ENCODE measurements around the gene NRROS. TPM values are rescaled to one million over a fixed set of nuclear protein-coding genes. Genes with fewer than 3 reads are reported as not detected.

The NRROS gene
- polyA plus RNA-seq, 12 donors, result 3.8 to 6.3 (median 4.4) TPM; not detected in 1

DNA sequence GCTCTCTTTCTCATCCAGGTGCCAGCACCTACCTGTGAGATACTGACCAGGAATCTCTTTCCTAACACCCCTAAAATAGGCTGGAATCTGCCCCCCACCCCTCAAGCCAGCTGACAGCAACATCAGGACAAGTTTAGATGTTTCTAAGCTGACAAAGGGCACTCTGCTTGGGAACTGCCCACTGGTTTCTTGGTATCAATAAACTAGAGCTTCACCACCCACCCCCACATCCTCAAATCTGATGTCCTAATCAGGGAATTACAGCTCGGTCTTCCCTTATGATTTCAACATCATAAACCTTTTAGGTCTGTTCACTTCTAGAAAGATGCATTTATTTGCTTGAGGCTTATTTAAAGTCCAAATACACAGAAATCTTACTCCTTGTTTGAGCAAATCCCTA lies 37.9 kb downstream of the NRROS start:
- DNase-seq, result no peak

DNA sequence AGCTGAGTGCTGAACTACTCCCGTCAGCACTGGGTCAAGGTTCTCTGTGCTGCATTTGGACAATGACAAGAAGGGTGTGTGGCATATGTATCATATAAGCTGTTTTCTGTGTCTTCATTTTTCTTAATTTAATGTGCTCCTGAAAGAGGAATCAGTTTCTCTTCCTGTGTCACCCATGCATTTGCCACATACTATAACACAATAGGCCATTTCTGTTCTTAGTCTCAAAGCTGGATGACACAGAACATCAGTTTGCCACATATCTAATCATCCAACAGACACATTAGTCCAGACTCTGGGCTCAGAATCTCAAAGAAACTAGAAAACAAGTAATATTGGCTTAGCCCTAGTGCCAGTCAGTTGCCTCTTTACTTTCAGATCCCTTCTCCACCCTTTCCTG lies 38.4 kb downstream of the NRROS start:
- DNase-seq, result no peak

DNA sequence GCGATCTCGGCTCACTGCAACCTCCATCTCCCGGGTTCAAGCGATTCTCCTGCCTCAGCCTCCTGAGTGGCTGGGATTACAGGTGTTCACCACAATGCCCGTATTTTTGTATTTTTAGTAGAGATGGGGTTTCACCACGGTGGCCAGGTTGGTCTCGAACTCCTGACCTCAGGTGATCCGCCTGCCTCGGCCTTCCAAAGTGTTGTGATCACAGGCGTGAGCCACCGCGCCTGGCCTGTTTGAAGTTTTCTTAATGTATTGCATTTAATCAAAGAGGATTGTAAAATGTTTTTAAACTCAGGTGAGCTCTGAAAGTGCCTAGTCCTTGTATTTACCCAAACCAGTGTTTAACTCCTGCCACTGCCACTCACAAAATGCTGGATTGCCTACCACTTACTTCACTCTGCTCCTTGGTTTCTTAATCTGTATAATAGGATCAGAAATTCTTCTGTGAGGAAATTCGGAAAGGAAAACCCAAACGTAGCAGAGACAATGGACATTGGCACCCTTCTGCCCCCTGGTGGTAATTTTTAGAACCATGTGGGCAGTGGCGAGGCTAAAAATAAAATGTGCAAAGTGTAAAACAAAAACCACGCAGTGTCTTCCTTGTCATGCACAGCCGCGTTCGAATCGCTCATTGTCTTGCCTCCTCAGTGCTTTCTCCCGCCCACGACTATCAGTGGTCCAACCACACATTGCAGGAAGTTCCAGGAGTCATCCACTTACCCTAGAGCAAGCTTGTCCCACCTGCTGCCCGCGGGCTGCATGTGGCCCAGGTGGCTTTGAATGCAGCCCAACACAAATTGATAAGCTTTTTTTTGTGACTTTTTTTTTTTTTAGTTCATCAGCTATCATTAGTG lies 45.3 kb downstream of the NRROS start:
- peak; percentile 78 for DNase-seq

- no peak for DNase-seq
These were observed 46.9 kb downstream of the NRROS start for GRCh38 chr3:196686436-196686835.

- DNase-seq, result peak; percentile 14
These were observed 48.9 kb downstream of the NRROS start for GRCh38 chr3:196688349-196688748.

DNA sequence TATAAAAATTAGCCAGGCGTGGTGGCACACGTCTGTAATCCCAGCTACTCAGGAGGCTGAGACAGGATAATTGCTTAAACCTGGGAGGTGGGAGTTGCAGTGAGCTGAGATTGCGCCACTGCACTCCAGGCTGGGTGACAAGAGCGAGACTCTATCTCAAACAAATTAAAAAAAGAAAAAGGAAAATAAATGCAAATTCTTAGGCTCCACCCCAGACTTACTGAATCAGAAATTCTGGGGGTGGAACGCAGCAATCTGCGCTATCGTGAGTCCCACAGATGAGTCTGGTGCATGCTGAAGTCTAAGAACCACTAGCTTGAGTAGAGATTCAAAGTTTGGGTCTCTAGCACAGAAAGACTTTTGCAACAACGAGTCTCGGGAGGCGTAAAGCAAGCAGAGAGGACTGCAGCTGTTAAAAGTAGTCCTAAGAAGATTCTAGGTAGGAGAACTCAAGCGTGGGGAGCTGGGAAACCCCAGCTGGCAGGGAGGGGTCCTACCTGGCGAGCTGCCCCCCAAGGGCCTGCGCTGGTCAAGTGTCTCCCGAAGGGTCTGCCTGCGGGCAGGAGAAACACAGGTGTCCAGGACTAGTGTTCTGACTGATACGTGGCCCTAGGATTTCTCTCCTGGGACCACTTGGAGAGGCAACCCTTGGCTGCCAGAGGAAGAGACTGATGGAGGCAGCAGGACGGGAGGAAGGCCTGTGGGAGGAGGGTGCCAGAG lies 50.6 kb downstream of the NRROS start:
- DNase-seq, result no peak

GRCh38 chr3:196691386-196691785 lies 51.9 kb downstream of the NRROS start:
- DNase-seq, result no peak

DNA sequence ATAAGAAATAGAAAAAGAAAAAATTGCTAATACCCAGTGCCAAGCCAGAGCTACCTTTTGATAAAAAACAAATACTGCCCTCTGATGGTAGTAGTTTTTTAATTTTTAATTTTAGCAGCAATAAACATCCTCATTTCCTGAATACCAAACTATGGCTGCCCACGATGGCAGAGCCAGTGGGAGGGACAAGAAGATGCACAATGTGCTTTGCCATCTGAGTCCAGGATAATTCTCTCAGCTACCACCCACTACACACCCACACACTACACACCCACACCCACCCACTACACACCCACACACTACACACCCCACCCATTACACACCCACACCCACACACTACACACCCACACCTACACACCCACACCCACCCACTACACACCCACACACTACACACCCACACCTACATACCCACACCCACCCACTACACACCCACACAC lies 54.7 kb downstream of the NRROS start:
- no peak for DNase-seq

GRCh38 chr3:196694941-196695848 lies 55.7 kb downstream of the NRROS start:
- DNase-seq, result no peak

GRCh38 chr3:196695849-196696226 lies 56.3 kb downstream of the NRROS start:
- no peak for DNase-seq

- DNase-seq, result no peak
These were observed 57.8 kb downstream of the NRROS start for GRCh38 chr3:196697270-196697669.

GRCh38 chr3:196699749-196700148 lies 60.3 kb downstream of the NRROS start:
- no peak for DNase-seq

- no peak for DNase-seq
These were observed 61.3 kb downstream of the NRROS start for GRCh38 chr3:196700801-196701200.

GRCh38 chr3:196706327-196706726 lies 66.8 kb downstream of the NRROS start:
- DNase-seq, result no peak

DNA sequence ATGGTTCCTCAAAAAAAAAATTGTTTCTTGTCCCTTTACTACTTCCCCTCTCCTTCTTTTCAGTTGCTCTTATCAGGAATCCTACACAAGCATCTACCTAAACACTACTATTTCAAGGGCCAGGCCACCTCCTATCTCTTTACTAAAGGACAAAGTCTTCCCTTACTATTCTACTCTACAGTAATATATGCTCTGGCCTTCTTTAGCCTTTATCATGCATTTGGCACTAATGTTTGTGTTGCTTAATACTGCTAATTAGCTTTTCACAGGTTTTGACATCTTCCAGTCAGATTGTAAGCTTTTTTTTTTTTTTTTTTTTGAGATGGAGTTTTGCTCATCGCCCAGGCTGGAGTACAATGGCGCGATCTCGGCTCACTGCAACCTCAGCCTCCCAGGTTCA lies 67.2 kb downstream of the NRROS start:
- no peak for DNase-seq

DNA sequence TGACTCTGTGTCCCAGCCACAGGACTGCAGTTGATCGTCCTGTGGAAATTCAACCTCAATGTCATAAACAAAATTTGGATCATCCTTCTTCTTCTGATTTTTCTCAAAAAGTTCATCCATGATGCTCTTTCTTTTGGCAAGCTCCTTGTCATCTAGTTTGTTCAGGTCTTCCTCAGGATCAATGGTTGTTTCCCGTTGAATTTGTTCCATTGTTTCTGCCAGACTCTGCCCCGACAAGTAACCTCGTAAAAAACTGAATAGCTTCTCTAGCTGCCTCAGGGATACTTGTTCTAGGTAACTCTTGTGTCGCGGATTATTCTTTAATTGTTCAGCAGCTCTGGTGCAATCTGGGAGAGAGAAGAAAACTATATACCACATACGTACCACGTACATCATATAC lies 68.1 kb downstream of the NRROS start:
- DNase-seq, result no peak

GRCh38 chr3:196708467-196708866 lies 69.0 kb downstream of the NRROS start:
- DNase-seq, result no peak

Other genes starting within 250 kb of the NRROS start
- 10 to 100 TPM; 18.1 to 38.8 (median 22.0) TPM for gene UBXN7, start 207.3 kb upstream of the NRROS start, polyA plus RNA-seq (ENCODE audit: insufficient read length in 12 of 12)
- gene RNF168, start 135.9 kb upstream of the NRROS start, polyA plus RNA-seq (ENCODE audit: insufficient read length in 12 of 12), result 10 to 100 TPM in 6 of 12 donors, 1 to 10 TPM in 5, not detected in 1; 8.2 to 14.0 (median 10.0) TPM
- 1 to 10 TPM in 9 of 12 donors, under 1 TPM in 1, not detected in 2; 0.79 to 5.3 (median 2.3) TPM for gene SMCO1, start 124.3 kb upstream of the NRROS start, polyA plus RNA-seq (ENCODE audit: insufficient read length in 12 of 12)
- 10 to 100 TPM in 8 of 12 donors, 1 to 10 TPM in 3, not detected in 1; 7.0 to 28.2 (median 11.9) TPM for gene WDR53, start 71.1 kb upstream of the NRROS start, polyA plus RNA-seq (ENCODE audit: insufficient read length in 12 of 12)
- 10 to 100 TPM in 11 of 12 donors, not detected in 1; 12.3 to 18.7 (median 15.7) TPM for gene FBXO45, start 71.0 kb upstream of the NRROS start, polyA plus RNA-seq (ENCODE audit: insufficient read length in 12 of 12)
- gene CEP19, start 72.6 kb downstream of the NRROS start, polyA plus RNA-seq (ENCODE audit: insufficient read length in 12 of 12), result 1 to 10 TPM in 11 of 12 donors, not detected in 1; 1.8 to 4.8 (median 2.2) TPM
- 10 to 100 TPM in 11 of 12 donors, not detected in 1; 13.3 to 21.8 (median 19.6) TPM for gene PIGX, start 72.7 kb downstream of the NRROS start, polyA plus RNA-seq (ENCODE audit: insufficient read length in 12 of 12)
- 10 to 100 TPM in 11 of 12 donors, not detected in 1; 48.4 to 65.2 (median 55.9) TPM for gene PAK2, start 100.2 kb downstream of the NRROS start, polyA plus RNA-seq (ENCODE audit: insufficient read length in 12 of 12)
- gene SENP5, start 228.2 kb downstream of the NRROS start, polyA plus RNA-seq (ENCODE audit: insufficient read length in 12 of 12), result 10 to 100 TPM in 11 of 12 donors, not detected in 1; 13.3 to 27.6 (median 18.7) TPM

Measured in muscle of arm (tissue), 12 donors.